IPS-18c (cell line): ENCODE data around the gene NLRX1.
"Not testable (repeated sequence)": the region's sequence is repeated elsewhere in the genome, so short reads cannot be mapped to it uniquely, and the experiment has no call there.

Source experiments
- H3K4me3 ChIP-seq: 2 replicates; pipeline ENCODE4 v1.7.0; 2013; ENCODE audit warnings: low read depth, mild to moderate bottlenecking, low read length, moderate library complexity; ENCODE audit not compliant: insufficient read depth
- H3K9me3 ChIP-seq: one replicate; pipeline ENCODE4 v1.6.1; 2013; ENCODE audit warnings: mild to moderate bottlenecking, low read length, moderate library complexity; ENCODE audit not compliant: control insufficient read depth, insufficient read depth

The NLRX1 gene

DNA sequence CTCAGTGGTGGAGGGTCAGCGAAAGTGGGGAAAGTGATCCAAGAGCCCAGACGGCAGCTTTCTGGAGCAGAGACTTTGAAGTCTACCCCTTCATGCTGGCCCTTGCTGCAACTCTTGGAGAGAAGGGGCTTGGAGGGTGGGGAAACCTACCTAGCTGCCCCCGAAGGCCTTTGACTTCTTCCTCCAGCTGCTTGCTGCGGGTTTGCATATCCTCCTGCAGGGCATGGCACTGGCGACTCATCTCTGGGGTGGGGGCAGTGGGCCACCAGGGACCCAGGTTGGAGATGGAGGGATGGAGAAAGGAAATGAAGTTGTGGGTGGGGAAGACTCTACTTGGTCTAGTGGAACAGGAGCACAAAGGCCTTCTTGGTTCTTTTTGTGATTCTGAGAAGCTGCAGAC, 24.5 kb downstream of the NLRX1 start:
- no peaks in the 10 kb centered on the region for H3K9me3 ChIP-seq

DNA sequence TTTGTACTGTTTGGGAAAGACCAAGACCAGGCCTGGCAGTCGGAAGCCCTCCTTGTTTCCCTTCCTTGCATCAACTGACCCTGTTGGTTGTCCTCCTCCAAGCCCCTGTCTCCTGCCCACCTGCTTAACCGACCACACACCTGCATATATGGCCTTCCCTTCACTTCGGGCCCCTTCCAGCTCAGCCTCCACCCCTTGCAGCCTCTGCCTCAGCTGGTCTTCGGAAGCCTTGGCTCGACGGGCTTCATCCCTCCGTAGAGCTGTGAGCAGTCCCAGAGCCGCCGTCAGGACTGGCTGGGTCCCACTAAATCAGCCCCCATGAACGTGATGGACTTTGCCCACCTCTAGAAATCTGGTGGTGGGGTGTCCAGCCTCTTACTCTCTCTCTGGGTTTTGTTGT, 25.1 kb downstream of the NLRX1 start:
- Histone ChIP-seq H3K9me3 (no peaks in the 10 kb centered on the region), H3K4me3 (no peak overlapping the region)

More for the DNA sequence above, 24.5 kb downstream of the NLRX1 start:
- no peak overlapping the region for H3K4me3 ChIP-seq

DNA sequence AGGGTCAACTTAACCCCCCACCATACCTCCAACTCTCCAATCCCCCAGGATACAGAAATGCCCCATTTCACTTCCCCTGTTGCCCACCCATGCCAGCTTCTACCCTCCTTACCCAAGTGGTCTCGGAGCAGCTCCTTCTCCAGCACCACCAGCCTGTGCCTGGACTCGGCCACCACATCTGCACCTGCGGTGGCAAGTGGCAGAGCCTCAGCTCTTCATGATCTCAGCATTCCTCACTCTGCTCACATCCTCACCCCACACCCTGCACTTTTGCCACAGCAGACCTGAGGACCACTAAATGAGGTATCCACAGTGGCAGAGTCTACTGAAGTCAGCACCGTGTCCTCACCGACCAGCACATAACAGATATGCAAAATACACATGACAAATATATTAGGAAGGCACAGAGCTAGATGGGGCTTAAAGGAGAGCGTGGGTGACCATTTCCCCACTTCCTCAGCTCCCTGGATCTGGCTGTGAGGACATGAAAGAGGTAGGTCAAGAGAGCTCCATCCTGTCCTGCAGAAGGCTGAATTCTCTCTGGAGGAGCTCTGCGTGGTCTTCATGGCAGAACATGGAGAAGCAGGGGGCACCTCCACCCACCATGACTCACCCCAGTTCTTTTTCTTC, 26.4 kb downstream of the NLRX1 start:
- no peak overlapping the region for H3K4me3 ChIP-seq
- H3K9me3 ChIP-seq = no peaks in the 10 kb centered on the region

DNA sequence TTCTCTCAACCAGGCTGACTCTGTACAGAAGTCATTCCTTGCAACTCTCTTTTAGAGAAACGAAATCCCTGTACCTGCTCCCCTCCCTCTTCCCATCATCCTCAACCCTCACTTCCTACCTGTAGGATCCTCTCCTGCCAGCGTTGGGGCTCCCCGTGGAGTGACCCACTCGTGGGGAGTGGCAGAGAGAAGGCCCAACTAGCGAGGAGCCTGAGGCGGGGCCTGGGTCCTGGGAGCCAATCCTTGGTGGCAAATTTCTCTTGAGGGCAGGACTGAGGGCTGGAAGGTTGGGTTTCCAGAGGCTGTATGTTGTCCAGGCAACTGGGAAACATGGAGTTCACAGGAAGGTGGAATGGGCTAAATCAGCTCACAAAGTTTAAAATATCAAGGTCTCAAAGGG, 27.2 kb downstream of the NLRX1 start:
- Histone ChIP-seq H3K9me3 (no peaks in the 10 kb centered on the region), H3K4me3 (no peak overlapping the region)

DNA sequence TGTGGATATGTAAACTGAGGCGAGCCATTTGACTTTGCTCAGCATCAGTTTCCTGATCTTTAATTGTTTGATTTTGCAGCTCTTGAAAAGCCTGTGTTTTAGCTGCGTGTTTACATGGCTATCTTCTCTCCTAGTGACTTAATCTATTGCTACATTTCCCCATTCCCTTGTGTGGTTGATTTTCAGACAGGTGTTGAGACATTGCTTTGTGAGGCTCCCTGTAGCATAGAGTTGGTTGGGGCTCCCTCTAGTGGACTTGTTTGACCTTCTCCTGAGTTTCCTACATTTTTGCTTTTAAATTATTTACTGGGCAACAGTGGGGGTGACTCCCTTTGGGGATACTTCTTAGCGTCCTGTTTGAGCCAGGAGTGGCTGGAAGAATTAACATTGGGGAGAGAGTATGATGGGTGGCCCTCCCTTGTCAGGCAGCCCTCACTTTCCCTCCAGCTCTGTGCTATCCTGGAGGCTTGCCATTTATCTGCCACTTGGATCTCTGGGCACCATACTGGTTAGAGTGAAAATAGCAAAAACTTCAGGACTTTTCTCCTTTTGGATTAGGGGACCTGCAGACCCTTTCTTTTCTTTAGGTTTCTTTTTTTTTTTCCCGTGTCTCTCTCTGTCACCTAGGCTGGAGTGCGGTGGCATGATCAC, 28.4 kb downstream of the NLRX1 start:
- H3K9me3 ChIP-seq = no peaks in the 10 kb centered on the region

DNA sequence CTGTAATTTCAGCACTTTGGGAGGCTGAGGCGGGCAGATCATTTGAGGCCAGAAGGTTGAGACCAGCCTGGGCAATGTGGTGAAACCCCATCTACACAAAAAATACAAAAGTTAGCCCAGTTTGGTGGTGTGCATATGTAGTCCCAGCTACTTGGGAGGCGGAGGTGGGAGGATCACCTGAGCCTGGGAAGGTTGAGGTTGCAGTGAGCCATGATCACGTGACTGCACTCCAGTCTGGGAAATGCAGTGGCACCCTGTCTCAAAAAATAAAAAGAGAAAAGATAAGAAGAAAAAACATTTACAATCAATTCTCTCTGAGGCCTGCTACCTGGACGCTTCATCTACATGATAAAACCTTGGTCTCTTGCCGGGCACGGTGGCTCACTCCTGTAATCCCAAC, 30.4 kb downstream of the NLRX1 start:
- no peak overlapping the region for H3K4me3 ChIP-seq

More for the DNA sequence above, 28.4 kb downstream of the NLRX1 start:
- H3K4me3 ChIP-seq = no peak overlapping the region

DNA sequence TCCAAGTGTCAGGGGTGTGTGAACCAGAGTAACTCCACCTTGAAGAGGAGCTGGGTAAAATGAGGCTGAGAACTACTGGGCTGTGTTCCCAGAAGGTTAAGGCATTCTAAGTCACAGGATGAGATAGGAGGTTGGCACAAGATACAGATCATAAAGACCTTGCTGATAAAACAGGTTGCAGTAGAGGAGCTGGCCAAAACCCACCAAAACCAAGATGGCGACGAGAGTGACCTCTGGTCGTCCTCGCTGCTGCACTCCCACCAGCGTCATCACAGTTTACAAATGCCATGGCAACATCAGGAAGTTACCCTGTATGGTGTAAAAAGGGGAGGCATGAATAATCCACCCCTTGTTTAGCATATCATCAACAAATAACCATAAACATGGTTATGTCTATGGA, 32.7 kb downstream of the NLRX1 start:
- not testable (repeated sequence) for H3K9me3 ChIP-seq, H3K4me3 ChIP-seq

More for the DNA sequence above, 30.4 kb downstream of the NLRX1 start:
- H3K9me3 ChIP-seq = no peaks in the 10 kb centered on the region

DNA sequence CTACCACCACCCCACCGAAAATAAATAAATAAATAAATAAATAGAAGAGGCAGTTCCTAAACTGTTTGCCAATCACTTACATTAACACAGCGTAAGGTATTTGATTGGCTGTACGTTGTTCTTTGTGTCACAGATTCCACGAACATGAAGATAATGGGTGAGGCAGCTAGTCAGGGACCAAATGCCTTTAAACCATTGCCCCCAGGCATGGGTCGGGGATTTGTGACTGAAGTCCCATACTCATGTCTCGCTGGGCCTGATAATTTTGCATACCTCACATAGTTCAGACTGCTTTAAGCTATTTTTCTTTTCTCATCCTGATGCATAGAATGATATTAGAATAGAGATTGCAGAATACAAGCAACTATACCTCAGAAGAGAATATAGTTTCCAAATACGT, 34.0 kb downstream of the NLRX1 start:
- no peaks in the 10 kb centered on the region for H3K9me3 ChIP-seq
- no peak overlapping the region for H3K4me3 ChIP-seq

DNA sequence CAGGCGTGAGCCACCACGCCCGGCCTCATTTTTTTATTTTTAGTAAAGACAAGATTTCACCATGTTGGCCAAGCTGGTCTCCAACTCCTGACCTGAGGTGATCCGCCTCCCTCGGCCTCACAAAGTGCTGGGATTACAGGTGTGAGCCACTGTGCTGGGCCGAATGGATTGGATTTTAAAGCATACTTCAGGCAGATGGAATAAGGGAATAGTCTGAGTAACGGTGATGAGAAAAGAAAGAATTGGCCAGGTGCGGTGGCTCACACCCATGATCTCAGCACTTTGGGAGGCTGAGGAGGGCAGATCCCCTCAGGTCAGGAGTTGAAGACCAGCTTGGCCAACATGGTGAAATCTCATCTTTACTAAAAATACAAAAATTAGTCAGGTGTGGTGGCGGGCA, 35.5 kb downstream of the NLRX1 start:
- Histone ChIP-seq H3K4me3 (no peak overlapping the region), H3K9me3 (no peaks in the 10 kb centered on the region)

DNA sequence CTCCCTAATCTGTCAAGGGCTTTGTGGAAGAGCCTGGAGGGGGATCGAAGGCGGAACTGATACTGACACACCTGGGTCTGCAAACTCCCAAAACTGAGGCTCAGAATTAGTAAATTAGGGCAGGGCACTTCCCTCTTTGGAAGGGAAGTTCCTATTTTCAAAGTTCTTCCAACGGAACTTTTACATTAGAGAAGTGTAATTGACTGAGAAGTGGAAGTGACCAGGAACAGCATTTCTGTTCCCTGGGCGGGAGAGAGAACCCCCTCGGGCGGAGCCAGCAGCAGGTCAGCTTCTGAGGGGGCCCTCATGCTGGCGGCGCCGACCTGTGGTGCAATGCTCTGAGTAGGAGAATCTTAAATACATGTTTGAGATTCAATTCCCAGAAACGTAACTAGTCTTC, 36.6 kb downstream of the NLRX1 start:
- H3K9me3 ChIP-seq = no peaks in the 10 kb centered on the region
- H3K4me3 ChIP-seq = peak overlapping the region; percentile 0; the same call in 1 of the 2 replicates

DNA sequence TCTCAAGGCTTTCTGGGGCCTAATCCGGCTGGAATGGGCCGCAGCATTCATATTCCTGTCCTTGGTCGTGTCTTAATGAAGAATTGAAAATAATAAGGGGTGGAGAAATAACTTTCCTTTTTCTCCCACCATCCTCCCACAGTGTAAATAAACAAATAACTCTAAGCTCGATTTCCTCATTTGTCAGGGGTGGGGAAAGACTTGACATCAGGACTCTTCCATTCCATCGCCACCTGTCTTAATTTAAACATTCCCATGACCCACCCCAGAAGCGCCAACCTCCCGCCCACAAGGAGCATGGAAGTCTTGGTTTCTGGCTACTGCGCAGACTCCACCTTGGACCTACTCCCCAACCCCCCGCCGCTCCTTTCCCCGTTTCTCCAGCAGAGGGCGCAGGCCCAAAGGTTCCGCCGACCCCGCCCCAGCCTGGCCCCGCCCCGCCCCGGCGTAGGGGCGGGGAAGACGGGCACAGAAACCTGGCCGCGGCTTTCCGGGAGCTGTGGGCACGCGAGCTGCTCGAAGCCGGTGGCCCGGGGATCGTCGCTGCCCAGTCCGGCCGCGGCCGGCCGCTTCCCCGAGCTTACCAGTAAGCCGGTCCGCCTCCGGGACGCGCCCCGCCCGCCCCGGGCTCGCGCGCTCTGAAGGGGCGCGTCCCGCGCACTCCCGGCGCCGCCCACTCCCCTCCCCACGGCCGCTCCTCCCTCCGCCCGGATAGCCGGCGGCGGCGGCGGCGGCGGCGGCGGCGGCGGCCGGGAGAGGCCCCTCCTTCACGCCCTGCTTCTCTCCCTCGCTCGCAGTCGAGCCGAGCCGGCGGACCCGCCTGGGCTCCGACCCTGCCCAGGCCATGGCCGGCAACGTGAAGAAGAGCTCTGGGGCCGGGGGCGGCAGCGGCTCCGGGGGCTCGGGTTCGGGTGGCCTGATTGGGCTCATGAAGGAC, 37.3 kb downstream of the NLRX1 start, which contains the start of gene CBL:
CBL (plus strand) TSS at position 766 of the 937 bp plus-strand sequence; CDS start at position 845, 79 bp downstream.
- Histone ChIP-seq H3K4me3 (peak within 1 kb of the TSS; percentile 94), H3K9me3 (no peaks in the 10 kb centered on the region)

DNA sequence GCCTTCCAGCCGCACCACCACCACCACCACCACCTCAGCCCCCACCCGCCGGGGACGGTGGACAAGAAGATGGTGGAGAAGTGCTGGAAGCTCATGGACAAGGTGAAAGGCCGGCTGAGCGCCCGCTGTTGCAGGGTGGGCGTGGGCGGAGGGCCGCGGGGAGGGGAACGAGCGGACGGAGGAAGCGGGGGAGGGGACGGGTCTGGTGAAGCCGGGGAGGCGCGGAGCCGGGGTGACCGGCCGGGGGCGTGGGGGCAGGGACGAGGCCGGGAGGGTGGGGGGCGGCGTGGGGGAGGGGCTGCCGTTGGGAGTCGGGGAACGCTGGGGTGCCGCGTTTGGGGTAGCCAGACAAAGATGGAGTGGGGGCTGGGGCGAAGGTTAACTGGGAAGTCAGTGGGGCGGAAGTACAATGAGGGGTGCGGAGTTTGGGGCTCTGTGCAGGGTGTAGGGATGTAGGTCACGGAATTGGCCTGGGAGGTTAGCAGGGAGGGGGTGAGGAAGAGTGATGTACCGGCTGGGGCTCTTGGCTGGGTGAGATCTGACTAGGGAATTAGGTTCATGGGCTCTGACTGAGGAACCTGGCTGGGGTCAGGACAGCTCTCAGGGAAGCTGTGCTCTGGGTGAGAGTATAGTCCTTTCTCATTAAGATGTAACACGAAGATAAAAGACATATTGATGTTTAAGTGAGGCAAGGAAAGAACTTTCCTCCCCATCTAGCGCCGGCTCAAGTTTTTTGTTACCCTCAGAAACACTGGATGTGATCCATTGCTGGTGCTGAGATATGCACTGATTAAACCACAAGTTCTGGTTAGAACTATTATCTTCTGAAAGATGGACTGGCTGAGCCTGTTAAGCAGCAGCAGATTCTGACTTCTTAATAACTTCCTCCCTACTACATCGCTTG, 38.2 kb downstream of the NLRX1 start:
- Histone ChIP-seq H3K4me3 (peak overlapping the region; percentile 94), H3K9me3 (no peaks in the 10 kb centered on the region)

DNA sequence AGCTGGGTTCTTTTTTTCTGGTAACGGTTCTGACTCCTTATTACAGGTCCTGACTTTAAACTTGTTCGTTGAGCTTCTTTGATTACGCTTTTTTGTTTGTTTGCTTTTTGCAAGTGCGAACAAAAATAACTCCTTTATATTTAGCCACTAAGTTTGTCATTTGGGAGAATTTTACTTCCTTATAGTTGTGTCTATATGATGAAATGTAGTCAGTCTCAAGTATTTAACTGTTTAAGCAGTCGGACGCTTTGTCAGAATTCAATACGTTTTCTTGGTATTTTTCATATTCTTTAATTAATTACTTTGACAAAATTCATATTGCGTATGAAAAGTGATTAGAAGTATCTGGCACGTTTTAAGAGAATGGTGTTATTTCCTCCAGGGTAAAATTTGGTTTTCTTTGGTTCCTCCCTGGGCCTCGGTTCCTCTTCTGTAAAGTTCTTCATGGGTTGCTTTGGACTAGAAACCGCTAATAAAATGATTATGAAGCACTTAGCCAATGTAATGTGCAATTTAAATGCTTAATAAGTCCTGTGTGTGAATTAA, 39.0 kb downstream of the NLRX1 start:
- H3K4me3 ChIP-seq = peak overlapping the region; percentile 94
- no peaks in the 10 kb centered on the region for H3K9me3 ChIP-seq

DNA sequence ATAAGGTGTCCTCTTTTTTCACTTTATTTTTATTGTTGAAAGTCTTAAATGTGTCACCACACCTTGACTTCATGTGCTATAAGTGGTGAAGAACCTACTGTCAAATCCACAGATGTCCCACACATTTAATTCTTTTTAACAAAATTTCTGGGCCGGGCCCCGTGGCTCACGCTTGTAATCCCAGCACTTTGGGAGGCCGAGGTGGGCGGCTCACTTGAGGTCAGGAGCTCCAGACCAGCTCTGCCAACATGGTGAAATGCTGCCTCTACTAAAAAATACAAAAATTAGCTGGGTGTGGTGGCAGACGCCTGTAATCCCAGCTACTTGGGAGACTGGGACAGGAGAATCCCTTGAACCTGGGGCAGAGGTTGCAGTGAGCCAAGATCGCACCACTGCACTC, 40.7 kb downstream of the NLRX1 start:
- H3K4me3 ChIP-seq = no peak overlapping the region

DNA sequence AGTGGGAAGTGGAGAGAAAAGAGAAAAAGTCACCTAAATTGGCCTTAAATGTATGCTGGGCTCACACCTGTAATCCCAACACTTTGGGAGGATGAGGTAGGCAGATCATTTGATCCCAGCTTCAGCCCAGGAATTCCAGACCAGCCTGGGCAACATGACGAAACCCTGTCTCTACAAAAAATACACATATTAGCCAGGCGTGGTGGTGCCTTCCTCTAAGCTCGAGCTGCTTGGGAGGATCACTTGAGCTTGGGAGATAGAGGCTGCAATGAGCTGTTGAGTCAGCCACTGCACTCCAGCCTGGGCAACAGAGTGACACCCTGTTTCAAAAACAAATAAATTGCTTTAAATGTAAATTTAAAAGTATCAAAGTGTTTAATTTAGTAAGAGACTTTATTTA, 41.5 kb downstream of the NLRX1 start:
- Histone ChIP-seq H3K9me3 (no peaks in the 10 kb centered on the region), H3K4me3 (no peak overlapping the region)

More for the DNA sequence above, 40.7 kb downstream of the NLRX1 start:
- no peaks in the 10 kb centered on the region for H3K9me3 ChIP-seq

DNA sequence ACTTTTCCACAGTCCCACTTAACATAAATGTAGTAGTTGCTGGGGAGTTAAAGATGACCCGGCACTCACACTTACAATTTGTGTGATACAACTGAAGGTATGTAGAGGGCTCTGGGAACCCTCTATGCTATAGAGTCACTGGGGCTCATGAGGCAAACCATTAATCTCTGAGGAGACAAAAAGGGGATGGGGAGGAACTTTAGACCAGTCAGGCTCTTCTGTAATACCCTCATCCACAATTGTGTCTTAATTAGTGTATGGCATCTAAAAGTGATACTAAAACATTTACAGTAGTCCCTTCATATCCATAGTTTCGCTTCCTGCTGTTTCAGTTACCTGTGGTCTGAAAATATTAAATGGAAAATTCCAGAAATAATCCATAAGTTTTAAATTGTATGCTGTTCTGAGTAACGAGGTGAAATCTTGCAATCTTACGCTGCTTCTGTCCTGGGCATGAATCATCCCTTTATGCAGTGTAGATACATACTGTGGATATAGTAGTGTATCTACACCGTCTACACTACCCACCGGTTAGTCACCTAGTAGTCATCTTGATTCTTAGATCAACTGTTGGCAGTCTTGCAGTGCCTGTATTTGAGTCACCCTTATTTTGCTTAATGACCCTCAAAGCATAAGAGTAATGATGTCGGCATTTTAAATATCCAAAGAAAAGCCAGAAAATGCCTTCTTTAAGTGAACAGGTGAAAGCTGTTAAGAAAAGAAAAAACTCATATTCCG, 49.8 kb downstream of the NLRX1 start:
- no peaks in the 10 kb centered on the region for H3K9me3 ChIP-seq
- H3K4me3 ChIP-seq = no peak overlapping the region
